GM19240 (cell line): ENCODE measurements around the gene C12orf42.
A peak's percentile ranks its signal among the peaks of the same experiment; 100 is the strongest.
"Not testable (repeated sequence)": the region's sequence is repeated elsewhere in the genome, so short reads cannot be mapped to it uniquely, and the experiment has no call there.

Experiments
- DNase-seq: peaks from one replicate; pipeline ENCODE4 v3.0.0; 2011; ENCODE audit warnings: low spot score; ENCODE audit not compliant: insufficient read length

Gene C12orf42

DNA sequence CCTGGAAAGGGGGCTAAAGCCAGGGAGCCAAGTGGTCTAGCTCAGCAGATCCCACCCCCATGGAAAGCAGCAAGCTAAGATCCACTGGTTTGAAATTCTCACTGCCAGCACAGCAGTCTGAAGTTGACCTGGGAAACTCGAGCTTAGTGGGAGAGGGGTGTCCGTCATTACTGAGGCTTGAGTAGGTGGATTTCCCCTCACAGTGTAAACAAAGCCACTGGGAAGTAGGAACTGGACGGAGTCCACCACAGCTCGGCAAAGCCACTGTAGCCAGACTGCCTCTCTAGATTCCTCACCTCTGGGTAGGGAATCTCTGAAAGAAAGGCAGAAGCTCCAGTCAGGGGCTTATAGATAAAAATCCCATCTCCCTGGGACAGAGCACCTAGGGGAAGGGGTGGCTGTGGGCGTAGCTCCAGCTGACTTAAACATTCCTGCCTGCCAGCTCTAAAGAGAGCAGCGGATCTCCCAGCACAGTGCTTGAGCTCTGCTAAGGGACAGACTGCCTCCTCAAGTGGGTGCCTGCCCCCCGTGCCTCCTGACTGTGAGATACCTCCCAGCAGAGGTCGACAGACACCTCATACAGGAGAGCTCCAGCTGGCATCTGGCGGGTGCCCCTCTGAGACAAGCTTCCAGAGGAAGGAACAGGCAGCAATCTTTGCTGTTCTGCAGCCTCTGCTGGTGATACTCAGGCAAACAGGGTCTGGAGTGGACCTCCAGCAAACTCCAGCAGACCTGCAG lies 70.8 kb downstream of the C12orf42 start:
- DNase-seq = not testable (repeated sequence)

DNA sequence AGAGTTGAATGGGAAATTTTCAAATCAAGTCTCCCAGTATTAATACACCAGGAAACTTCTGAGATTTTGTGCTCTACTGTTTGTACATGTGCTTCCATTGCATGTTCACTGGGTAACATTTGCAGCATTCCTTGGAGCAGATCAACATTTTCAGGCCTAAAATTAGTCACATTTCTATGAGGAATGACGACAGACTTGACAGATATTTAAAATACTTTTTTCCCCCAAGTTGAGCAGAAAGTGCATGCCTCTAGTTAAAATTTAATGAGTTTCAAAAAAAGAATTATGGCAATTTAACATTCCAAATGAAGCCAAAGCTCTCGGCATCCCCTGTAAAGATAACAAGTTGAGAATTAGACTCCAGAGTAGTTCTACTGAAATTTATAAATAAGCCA lies 72.3 kb downstream of the C12orf42 start:
- DNase-seq = no peak

DNA sequence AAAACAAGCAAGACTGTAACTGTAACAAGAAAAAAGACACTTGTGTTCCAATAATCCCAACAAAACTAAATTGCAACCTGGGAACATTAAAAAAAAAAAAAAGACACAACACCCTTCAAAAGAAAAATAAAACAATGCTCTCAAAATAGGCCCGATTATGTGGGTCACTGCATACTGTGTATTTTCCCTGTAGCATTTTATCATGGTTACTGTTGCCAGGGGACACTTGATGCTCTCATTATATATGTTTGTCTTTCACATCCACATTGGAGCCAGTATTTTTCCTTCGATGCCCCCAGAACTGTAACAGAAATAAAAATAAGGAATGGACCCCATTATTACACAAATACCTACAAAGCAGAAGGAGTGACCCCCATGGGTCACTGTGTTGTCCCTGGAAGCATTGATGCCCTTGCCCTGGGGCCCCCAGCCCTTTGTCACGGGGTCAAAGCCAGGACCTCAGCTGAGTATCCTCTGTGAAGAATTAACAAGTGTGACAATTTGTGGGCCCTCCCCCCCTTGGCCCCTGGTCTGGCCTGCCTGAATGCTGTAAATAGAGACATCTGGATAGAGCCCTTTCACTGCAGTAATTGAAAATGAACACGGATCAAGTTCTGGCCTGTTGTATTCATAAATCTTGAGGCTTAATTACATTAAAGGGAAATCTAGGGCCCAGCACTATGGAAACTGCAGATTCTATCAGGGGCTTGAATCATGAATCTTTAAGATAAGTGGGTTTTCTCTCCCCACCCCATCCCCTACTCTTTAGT lies 72.8 kb downstream of the C12orf42 start:
- DNase-seq = no peak

DNA sequence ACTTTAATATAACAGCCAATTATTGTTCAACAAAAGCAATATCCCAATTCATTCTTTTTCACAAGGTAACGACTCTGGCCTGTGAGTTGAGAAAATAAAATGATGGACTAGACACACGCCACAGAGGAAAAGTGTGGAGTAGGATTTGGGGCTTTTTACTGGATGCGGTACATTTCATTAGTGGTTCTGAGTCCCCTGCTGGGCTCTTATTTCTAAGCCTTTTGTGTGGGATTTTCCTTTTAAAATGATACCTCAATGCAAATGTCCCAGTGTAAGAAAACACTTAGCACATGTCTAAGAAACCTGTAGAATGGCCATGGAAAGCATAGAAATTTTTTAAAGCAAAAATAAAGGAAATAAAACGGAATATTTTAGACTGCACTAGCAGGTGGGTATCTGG lies 73.4 kb downstream of the C12orf42 start:
- DNase-seq = no peak

DNA sequence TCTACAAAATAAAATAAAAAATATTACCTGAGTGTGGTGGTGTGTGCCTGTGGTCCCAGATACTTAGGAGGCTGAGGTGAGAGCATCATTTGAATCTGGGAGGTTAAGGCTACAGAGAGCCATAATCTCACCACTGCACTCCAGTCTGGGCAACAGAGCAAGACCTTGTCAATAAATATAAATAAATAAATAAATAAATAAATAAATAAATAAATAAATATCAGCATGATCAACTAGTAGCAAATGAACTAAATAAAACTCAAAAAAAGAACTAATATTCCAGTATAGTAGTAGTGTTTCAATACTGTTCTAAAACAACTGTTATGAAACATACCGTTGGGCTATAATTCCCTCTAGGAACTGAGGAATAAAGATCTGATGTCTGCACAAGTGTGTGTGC lies 74.4 kb downstream of the C12orf42 start:
- DNase-seq = no peak

DNA sequence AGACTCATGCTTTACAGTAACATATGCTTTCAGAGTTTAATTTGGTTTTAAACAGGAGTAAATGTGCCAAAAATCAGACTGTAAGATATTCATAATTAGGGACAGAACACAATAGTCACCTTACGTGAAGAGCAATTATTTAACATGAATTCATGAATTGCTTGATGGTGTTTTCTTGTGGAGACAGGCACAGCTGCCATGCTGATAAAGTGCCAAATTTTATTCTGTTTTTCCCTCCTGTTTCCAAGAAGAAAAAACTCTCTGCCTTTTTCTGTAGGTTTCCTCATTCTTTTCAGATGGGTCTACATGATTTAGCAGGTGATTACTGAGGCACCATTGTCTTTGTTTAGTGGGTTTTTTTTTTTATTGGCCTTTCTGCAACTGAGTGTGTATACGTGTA lies 80.1 kb downstream of the C12orf42 start:
- no peak for DNase-seq

DNA sequence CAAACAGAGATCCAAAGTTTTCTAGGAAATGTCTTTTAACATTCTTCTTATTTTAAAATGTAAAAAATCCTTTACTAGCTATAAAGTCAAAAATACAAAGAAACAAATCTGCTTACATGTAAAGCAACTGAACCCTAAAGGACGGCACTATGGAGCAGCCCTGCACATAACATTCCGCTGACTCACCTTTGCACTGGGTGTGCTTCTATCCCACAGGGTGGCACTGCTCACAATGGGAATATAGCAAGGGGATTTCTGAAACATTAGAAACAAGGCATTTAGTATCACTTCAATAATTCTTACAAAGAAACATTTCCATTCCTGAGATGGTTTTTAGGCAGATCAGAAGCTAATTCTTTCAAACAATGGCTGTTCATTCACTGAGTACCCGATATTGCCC lies 94.3 kb downstream of the C12orf42 start:
- DNase-seq = no peak

DNA sequence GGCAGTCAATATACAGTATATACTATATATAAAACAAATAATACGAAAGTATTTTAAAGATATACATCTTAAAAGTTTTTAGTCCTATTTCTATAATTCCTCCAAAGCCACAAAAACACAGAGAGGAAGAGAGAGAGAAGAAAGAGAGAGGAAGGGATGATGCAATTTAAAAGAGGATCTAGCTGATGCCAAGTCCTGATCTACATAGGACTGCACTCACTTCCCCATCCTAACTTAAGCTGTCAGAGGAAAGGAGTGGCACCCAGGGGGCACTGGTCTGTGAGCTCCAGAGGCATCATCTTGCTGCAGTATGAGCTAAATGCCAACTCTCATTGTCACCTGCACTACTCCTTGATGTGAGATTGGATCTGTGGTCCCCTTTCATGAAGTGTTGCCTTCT lies 95.8 kb downstream of the C12orf42 start:
- no peak for DNase-seq

DNA sequence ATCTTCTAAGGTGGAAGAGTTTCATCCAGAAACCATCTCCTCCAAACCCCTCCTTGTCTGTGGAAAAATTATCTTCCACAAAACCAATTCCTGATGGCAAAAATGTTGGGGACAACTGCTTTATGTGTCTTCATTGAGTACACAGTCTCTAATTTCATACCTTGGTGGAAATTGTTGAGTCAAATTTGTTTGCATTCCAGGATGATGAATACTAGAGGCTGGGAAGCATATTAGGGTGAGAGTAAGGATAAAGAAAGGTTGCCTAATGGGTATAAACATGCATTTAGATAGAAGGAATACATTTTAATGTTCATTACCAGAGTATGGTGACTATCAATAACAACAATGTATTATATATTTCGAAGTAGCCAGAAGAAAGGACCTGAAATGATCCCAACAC lies 98.2 kb downstream of the C12orf42 start:
- no peak for DNase-seq

DNA sequence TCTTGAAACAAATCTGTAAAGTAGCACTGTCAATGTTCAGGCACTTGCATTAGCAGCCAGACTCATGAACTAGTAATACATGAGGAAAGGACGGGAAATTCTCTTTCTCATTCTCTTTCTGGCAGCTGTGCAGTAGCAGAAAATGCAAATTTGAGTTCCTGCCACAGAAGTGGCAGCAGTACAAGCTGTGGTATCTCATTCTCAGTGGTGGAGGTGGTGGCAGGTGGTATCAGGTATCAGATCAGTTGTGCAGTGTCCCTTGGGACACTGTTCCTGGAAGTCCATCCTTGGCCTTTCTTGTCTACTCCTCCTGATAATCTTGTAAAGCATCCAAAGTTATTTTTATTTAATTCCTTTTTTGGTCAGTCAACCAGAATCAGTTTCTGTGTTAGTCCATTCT lies 103.0 kb downstream of the C12orf42 start:
- peak; percentile 33 for DNase-seq

DNA sequence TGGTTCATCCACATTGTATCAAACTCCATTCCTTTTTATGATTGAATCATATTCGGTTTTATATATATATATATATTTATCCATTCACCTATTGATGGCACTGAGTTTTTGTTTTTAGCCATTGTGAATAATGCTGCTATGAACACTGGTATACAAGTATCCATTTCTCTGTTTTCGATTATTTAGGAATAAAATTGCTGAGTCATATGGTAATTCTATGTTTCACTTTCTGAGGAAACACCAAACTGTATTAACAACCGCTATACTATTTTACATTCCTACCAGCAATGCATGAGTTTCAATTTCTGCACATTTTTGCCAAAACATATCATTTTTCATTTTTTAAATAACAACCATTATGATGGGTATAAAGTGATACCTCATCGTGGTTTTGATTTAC lies 104.7 kb downstream of the C12orf42 start:
- no peak for DNase-seq

DNA sequence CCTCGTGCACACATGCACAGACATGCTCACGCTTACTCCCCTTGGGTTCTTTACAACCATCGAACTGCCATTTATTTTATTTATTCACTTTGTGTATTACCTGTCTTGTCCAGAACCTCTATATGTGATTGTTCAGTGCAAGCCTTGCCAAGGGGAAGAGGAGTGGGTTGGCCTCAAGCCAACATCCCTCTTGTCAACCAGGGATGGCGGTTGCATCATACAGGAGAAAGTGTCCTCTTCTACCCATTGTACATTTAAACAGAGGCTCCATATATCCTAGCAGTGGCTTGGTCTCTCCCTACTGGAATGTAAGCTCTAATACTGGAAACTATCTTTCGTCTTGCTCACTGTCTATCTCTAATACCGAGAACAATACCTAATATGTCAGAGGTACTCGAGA lies 108.4 kb downstream of the C12orf42 start:
- no peak for DNase-seq

DNA sequence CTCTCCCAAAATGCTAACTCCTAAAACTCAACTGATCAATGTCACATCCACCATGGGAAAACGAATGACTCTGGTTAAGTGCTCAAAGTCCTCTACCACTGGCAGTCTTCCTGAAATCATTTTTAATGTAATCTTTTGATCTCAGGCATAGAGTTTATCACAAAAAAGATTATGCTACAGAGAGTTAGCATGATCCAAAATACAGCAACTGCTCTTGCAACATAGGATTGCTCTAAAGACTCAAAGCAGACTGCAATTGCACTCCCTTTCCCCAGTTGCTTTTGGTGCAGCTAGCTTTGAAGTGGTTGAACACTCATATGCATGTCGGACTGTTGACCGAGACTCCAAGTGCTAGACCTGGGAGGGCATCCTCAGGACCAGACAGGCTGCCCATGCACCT lies 109.3 kb downstream of the C12orf42 start:
- DNase-seq = no peak

DNA sequence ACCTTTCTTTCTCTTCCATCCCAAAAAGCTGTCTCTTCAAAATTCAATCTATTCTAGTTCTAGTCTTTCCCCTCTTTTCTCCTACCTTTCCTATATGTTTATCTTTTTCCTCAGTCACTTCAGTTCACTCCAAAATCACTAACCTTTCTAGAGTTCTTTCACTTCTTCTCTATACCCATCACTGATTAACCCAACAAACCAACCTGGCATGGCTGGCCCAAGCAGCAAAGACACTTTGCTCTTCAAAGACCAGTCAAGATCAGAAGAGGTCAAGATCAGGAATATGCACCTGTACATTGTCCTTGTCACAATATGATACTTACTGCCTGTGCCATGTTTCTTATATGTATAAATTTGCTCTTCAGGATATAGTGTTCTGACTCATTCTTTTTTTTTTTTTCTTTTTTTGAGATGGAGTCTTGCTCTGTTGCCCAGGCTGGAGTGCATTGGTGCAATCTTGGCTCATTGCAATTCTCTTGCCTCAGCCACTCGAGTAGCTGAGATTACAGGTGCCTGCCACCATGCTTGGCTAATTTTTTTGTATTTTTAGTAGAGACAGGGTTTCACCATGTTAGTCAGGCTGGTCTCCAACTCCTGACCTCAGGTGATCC lies 112.9 kb downstream of the C12orf42 start:
- no peak for DNase-seq

DNA sequence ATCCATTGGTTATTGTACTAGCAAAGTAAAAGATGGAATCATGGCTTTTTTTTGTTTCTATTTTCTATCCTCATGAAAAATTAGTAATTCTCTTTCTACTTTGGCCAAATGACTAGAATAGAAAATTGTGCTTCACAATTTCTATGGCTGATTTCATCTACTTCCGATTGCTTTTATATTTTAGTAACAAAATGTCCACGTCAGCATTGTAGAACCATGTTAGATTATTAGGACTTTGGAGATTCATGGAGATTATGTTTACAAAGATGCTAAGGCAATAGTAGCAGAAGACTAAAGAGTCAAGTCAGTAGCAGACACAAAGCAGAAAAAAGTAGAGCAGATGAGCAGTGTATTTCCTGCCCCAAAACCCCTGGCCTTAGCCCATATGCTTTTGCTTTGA lies 113.6 kb downstream of the C12orf42 start:
- DNase-seq = no peak

DNA sequence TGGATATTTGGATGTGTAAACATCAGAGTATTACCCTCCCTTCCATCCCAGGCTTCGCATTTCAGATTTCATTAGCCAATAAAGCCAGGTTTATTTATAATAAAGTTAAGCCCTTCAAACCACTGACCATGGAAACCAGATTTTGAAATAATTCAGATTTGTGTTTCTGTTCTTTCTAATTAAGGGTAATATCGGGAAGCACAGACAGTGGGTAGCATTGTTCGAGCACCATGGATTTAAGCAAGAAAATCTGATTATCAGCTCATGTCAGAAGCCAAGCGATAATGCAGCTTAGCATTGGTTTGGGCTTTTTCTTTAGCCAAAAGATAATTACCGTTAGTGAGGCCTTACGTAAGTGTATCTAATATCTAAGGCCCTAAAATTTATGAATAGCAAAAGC lies 116.1 kb downstream of the C12orf42 start:
- DNase-seq = no peak

DNA sequence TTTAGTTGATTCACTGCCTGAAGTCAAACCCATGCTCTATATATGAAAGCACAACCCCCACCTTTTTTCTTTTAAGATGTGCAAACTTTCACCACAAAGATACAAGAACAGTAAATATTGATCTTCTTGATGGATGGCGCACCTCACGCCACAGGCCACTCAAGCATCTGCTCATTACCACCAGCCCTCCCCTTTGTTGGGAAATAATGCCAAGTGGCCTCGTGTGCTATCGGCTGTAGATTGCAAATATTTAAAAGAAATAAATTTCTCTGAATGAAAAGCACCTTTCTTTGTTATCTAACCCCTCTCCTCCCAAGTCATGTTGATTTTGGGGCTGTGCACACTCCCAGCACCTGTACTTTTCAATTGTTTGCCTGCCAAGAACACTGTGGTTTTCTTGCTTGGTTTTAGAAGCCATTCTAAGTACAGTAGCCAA lies 122.7 kb downstream of the C12orf42 start:
- no peak for DNase-seq

DNA sequence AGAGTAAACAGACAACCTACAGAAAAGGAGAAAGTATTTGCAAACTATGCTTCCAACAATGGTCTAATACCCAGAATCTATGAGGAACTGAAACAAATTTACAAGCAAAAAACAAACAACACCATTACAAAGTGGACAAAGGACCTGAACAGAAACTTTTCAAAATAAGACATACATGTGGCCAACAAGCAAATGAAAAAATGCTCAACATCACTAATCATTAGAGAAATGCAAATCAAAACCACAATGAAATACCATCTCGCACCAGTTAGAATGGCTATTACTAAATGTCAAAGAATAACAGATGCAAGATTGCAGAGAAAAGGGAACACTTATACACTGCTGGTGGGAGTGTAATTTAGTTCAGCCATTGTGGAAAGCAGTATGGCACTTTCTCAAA lies 125.8 kb downstream of the C12orf42 start:
- no peak for DNase-seq

DNA sequence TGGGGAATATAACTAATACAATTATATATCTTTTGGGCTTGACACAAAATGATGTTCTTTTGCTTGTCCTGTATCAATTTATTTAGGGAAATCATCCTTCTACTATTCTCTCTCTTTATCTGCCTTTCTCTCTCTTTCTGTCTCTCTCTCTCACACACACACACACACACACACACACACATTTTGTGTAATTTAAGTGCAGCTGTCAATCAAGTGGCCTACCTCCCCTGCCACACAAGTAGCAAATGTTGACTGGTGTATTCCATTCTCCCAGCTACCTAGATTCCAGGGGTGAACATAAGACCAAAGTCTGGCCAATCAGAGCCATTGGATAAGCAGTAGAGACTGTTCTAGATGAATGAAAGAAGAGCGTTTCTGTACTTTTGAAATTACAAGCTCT lies 127.6 kb downstream of the C12orf42 start:
- DNase-seq = no peak

DNA sequence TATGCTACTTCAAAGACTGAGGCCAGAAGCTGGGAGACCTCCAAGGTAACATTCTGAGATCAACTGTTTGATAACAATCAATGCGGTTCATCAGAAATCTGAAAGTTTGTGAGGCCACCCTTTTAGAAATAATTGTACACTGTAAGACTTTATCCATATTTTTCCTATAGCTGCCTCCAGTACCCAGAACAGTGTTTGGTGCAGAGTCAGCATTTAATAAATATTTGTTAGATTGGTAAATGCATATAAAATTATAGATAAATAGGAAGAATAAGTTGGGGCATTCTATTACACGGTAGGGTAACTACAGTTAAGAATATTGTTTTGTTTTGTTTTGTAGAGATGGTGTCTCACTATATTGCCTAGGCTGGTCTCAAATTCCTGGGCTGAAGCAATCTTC lies 141.4 kb downstream of the C12orf42 start:
- no peak for DNase-seq

DNA sequence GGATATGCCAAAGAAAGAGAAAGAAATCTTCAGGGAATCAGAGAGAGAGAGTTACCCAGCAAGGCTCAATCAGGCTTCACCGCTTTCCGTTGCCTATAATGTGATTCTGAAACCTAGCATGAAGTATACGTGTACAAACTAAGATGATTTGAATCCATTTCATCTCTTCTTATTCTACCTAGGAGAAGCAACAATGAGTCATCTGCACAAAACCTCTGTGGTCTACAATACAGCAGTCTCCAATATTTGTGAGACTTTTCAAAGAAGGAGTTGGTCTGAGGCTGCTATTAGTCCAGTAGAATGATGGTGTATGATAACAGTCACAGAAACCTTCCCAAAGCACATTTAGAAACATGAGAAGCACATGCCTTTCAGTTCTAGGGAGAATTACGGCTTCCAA lies 141.9 kb downstream of the C12orf42 start:
- DNase-seq = no peak

DNA sequence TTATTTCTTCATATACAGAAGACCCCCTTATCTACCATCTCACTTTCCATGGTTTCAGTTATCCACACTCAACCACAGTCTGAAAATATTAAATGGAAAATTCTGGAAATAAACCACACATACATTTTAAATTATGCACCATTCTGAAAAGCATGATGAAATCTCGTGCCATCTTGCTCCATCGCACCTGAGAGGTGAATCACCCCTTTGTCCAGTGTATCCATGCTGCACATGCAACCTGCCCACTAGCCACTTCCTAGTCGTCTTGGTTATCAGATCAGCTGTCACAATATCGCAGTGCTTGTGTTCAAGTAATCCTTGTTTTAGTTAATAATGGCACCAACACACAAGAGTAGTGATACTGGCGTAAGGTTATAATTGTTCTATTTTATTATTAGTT lies 145.7 kb downstream of the C12orf42 start:
- no peak for DNase-seq

DNA sequence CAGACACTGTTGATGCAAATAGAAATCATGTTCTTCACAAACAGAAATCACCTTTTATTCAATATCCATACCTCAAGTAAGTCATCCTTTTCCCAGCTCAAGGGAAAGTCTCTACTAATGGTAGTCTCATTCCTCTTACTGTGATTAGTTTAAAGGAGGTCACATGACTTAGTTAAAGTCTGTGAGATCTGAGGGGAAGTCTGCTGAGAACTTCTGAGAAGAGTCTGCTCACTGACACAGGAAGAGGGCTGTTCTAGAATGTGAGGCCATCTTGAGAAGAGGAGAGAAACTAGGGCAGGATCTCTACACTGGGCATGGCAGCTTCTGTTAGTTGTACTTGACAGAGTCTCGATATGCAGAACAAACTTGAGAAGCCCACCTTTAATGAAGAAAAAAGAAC lies 146.8 kb downstream of the C12orf42 start:
- no peak for DNase-seq
